GM10266 (cell line): ENCODE measurements around the gene PRDM16.

Experiments
- DNase-seq: peaks from one replicate; pipeline ENCODE4 v3.0.0; 2012; ENCODE audit errors: extremely low spot score
- TF ChIP-seq, protein P1 (sequence below): IDR thresholded peaks from 2 replicates; pipeline ENCODE4 v1.5.1; 2012; ENCODE audit warnings: mild to moderate bottlenecking, low read depth; ENCODE audit not compliant: control insufficient read depth, insufficient read depth; ENCODE audit errors: missing control alignments

The PRDM16 gene

DNA sequence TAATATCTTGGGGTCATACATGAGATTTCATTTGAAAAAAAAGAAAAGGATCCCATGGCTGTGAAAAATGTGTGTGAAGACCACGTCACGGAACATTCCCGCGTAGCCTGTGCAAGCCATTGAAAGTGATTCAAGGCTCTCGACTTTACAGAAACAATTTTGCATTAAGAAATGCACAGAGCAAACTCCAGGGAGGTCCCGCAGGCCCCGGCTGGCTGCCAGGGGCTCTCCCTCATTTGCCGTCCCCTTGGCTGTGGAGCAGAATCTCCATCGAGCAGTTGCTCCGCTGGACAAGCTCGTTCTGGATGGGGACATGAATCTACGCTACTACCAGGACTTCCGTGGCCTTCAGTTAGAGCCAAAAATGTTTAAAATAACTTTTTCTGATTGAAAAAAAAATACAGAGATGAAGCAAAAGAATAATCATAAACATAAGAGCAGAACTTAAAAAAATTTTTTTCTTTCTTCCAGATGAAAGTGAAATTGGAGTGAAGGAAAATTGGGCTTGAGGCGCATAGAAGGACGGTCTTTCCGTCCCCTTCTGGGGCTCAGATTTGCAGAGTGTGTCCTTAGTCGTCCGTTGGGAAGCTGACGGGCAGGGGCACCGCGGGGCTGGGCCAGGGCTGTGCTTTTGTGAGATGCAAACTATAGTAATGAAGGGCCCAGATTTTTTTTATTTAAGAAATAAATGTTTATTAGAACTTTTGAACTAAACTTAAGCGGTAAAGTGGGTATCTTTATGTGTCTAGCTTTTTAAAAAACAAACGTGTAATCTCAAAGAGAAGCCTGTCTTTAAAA is 317.4 kb downstream of the PRDM16 start:
- DNase-seq = no peak
- TF ChIP-seq, protein P1, sequence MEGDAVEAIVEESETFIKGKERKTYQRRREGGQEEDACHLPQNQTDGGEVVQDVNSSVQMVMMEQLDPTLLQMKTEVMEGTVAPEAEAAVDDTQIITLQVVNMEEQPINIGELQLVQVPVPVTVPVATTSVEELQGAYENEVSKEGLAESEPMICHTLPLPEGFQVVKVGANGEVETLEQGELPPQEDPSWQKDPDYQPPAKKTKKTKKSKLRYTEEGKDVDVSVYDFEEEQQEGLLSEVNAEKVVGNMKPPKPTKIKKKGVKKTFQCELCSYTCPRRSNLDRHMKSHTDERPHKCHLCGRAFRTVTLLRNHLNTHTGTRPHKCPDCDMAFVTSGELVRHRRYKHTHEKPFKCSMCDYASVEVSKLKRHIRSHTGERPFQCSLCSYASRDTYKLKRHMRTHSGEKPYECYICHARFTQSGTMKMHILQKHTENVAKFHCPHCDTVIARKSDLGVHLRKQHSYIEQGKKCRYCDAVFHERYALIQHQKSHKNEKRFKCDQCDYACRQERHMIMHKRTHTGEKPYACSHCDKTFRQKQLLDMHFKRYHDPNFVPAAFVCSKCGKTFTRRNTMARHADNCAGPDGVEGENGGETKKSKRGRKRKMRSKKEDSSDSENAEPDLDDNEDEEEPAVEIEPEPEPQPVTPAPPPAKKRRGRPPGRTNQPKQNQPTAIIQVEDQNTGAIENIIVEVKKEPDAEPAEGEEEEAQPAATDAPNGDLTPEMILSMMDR = no peak

DNA sequence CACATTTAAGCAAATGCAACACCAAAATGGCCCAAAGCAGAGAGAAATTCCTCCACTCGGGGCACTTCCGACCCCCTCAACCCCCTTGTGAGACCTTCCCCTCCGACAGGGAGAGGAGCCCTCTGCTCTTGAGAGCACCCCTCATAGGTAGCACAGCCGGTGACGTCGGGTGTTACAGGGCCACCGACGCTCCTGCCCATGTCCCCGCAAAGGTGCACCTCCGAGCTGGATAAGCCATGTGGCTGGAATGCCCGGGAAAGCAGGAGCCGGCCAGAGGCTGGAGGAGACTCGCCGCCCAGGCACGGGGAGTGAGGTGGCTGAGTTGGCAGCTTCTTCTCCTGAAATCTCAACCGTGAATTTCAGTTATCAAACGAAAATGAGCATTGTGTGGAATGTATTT is 318.4 kb downstream of the PRDM16 start:
- TF ChIP-seq, protein P1 = no peak

DNA sequence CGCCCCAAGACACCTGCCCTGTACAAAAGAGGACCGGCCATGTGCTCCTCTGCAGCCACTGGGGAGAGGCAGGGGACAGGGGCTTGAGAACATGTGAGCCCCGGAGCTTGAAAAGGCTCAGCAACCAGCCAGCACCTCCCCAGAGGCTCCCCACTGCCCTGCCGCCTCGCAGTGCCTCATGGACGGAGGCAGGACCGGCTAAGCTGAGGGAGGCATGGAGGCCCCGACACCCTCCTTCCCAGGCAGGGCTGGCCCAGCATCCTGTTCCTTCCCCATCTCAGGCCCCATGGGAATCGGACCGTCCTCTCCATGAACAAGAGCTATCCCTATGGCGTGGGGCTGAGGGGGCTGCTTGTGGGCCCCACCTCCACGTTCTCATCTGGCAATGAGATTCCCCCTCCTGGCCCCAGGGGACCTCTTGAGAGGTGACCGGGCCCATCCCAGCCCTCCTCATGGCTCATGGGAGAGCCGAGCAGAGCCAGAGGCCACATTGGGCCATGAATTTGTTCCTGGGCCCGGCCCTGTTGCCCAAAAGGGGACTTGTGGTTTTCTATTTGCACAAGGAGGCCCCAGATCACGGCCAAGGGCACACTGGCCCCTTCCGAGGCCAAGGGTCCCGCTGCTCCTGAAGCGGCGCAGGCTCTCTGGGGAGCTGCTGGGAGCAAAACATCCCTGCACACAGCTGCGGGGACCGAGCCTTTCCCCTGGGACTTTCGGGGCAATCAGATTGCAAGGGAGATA is 320.3 kb downstream of the PRDM16 start:
- DNase-seq = no peak
- TF ChIP-seq, protein P1 = no peak

More for the DNA sequence above, 318.4 kb downstream of the PRDM16 start:
- DNase-seq = no peak

DNA sequence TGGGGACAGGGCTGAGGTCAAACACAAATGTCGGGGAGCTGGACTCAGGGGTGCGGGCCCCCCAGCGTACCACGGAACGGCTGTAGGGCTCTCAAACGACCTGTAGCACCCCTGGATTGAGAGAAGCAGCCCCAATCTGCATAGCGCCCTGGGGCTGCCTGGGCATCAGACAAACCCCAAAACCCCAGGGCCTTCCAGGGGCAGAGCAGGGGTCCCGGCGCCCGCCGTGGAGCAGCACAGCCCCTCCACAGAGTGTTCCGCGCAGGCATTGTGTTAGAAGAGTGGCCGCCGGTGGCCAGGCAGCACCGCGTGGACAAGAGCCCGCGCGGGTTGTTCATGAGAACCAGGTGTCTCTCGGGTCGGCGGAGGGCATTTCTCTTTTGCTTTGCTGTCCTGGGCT is 321.3 kb downstream of the PRDM16 start:
- TF ChIP-seq, protein P1 = no peak
- DNase-seq = no peak

DNA sequence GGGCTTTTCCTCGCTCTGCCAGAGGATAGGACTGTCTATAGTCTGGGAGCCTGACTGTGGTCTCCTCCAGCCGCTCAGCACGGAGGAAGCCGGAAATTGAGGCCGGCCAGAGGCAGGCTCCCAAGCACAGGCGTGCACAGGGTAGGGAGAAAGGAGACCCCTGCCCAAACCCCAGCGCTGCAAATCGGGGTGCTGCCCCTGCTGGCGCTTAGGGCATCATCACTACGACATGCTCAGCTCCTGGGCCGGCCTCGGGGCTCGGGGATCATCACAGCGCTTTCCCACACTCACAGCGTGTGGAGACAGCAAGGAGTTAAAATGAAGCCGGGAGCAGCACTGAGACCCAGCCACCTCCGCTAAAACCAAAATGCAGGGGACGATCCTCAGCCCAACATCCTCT is 322.7 kb downstream of the PRDM16 start:
- TF ChIP-seq, protein P1 = no peak
- DNase-seq = no peak

DNA sequence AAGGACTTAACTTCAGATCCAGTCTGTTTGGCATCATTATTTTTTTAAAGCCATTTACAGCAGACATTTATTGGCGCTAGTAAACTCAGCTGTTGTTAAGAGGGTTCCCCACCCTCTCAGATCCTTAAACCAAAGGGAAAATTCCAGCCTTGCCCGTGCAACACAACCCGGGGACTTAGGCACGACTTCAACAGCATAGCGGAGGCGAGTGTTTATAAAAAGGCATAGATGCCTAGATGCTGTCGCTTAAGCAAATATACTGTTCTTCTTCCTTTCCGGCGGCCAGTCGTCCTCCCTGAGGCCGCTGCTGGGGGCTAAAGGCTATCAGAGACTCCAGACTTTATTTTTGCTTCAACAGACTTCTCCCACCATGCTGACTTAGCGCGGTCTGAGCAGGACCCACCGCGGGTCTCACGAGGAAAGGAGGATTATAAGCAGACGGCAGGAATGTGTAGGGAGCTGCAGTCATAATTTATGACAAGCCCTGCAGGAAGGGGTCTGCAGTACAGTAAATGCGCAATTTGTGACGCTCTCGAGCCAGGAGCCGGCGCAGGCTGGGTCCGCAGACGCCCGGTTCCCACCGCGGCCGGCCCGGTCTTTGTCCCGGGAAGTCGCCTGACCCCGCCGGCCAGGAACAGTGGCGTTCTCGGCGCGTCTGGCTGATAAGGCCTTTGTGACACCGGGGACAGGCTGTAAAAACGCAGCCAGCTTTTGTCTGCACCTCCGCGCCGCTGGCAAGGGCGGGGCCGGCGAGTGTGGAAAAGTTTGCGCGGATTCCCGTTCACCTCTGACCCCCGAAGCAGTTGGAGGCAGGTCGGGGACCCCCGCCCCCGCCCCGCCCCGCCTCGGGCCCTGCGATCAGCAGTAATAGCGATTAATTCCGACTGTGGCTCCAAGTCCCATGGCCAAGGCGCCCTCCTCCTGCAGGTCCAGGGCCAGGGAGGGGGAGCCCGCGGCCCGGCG is 324.3 kb downstream of the PRDM16 start:
- no peak for DNase-seq
- TF ChIP-seq, protein P1 = no peak
